GF-D8 (cell line): Measurements from ENCODE around the gene NINJ2.

Experiments used
- DNase-seq: peaks from one replicate; lab custom pipeline; 2025; lab: John Stamatoyannopoulos, UW

NINJ2 gene

GRCh38 chr12:530821-531220 lies 132.4 kb downstream of the NINJ2 start:
- DNase-seq, result no peak

- no peak for DNase-seq
These were observed 132.9 kb downstream of the NINJ2 start for GRCh38 chr12:530308-530707.

- no peak for DNase-seq
These were observed 135.5 kb downstream of the NINJ2 start for GRCh38 chr12:527729-528128.

GRCh38 chr12:527241-527640 lies 136.0 kb downstream of the NINJ2 start:
- no peak for DNase-seq

GRCh38 chr12:526089-526488 lies 137.2 kb downstream of the NINJ2 start:
- peak; percentile 83 for DNase-seq

- no peak for DNase-seq
These were observed 138.9 kb downstream of the NINJ2 start for GRCh38 chr12:524167-524951.

GRCh38 chr12:522692-523378 lies 140.4 kb downstream of the NINJ2 start:
- DNase-seq, result no peak

- no peak for DNase-seq
These were observed 143.1 kb downstream of the NINJ2 start for GRCh38 chr12:520119-520518.

- no peak for DNase-seq
These were observed 145.7 kb downstream of the NINJ2 start for GRCh38 chr12:517538-517937.
